Esophagus squamous epithelium (tissue), 5 donors: ENCODE results near the gene HIF1A. TPM values are rescaled to one million over a fixed set of nuclear protein-coding genes. Genes with fewer than 3 reads are reported as not detected.
A peak's percentile ranks its signal among the peaks of the same experiment; 100 is the strongest.

Experiments used
- DNase-seq: peaks from one replicate; lab custom pipeline; 2025; lab: John Stamatoyannopoulos, UW
- H3K27ac ChIP-seq, 4 donors: fragments of 200-600 bp; sonication (generic); one replicate each; pipeline ENCODE4 v1.5.1; 2016 to 2019; ENCODE audit warnings: mild to moderate bottlenecking in 1 of 4
- H3K27me3 ChIP-seq, 4 donors: fragments of 200-600 bp; sonication (generic); 1 replicate in 3 of 4; 2 replicates in 1 of 4; pipeline versions ENCODE4 v1.5.1 to v1.6.0; 2017 to 2021; ENCODE audit warnings: antibody characterized with exemption in 1 of 4
- H3K36me3 ChIP-seq, 3 donors: fragments of 200-600 bp; sonication (generic); one replicate each; pipeline ENCODE4 v1.5.1; 2016 to 2019
- H3K4me1 ChIP-seq, 3 donors: fragments of 200-600 bp; sonication (generic); one replicate each; pipeline ENCODE4 v1.5.1; 2017 to 2019
- H3K4me3 ChIP-seq, 4 donors: fragments of 200-600 bp; sonication (generic); 1 replicate in 3 of 4; 2 replicates in 1 of 4; pipeline ENCODE4 v1.5.1; 2016 to 2019; ENCODE audit warnings: mild to moderate bottlenecking in 2 of 4, moderate library complexity in 1 of 4
- H3K9me3 ChIP-seq, 3 donors: fragments of 200-600 bp; sonication (generic); one replicate each; pipeline ENCODE4 v1.5.1; 2016 to 2019
- CTCF ChIP-seq, 6 experiments: fragments of 450-650 bp in 4 of 6; fragments of 200-600 bp in 2 of 6; sonication (generic) in 2 of 6; IDR thresholded peaks; one replicate each; pipeline ENCODE4 v1.5.1; 2016 to 2019; ENCODE audit warnings: antibody characterized with exemption in 6 of 6, mild to moderate bottlenecking in 4 of 6, moderate library complexity in 4 of 6
- POLR2A ChIP-seq, 4 donors: fragments of 450-650 bp; IDR thresholded peaks; one replicate each; pipeline ENCODE4 v1.6.1; 2017; ENCODE audit warnings: antibody characterized with exemption in 4 of 4, mild to moderate bottlenecking in 4 of 4, moderate library complexity in 3 of 4
- WGBS, 2 donors: methylation state at CpG; one replicate each; pipeline ENCODE4 v1.1.5; 2018; 5-methylcytosine and 5-hydroxymethylcytosine counted together
- intact Hi-C: fragments of 100-400 bp; cut with DNase I; formaldehyde crosslinking; loops from one replicate; pipeline ENCODE4 v1.15.0; 2022
- total RNA-seq, 4 donors: library from RNA; depleted of rRNA; stranded (reverse); fragments of >200 nt; gene quantifications; one replicate each; pipeline ENCODE4 v1.1.0, GENCODE V29; 2016
- donor health status: DM: yes; HTN: yes; CAD: no.

The HIF1A gene
- total RNA-seq, 4 donors from 2014 or later = 108 to 199 (median 127) TPM

- TF ChIP-seq CTCF (IDR thresholded peaks at IDR 0.05) (no peak), POLR2A (IDR thresholded peaks at IDR 0.05) (peak in 3 of 4 donors; percentile 20 to 90 (median 86))
- Histone ChIP-seq H3K9me3 (no peaks in the 10 kb centered on the region), H3K27ac (peak within 1 kb of the TSS; percentile 80 to 96 (median 92)), H3K36me3 (peaks cover 0 to 1% (median 0%) of the 10 kb centered on the region in 3 donors), H3K27me3 (no peaks in the 10 kb centered on the region), H3K4me1 (peaks cover 0 to 49% (median 18%) of the 10 kb centered on the region in 3 donors), H3K4me3 (peak within 1 kb of the TSS; percentile 71 to 93 (median 81))
- intact Hi-C loops = no loop called here
- WGBS, 2 donors = 0 to 1% methylated on average over 31 to 32 of the region's 49 CpGs
- peak; percentile 83 for DNase-seq
Observed at GRCh38 chr14:61761959-61762786, 66.9 kb downstream of the HIF1A start, which contains the start of gene SNAPC1. SNAPC1 (plus strand) TSS chr14:61762420; CDS start chr14:61762461, 41 bp downstream.

GRCh38 chr14:61764342-61765122 lies 69.2 kb downstream of the HIF1A start:
- Histone ChIP-seq H3K27me3 (no peaks in the 10 kb centered on the region), H3K4me3 (peak overlapping the region; percentile 1 to 84 (median 36)), H3K27ac (peak overlapping the region; percentile 40 to 94 (median 86)), H3K9me3 (no peaks in the 10 kb centered on the region), H3K36me3 (peaks cover 0 to 25% (median 0%) of the 10 kb centered on the region in 3 donors), H3K4me1 (peaks cover 0 to 49% (median 18%) of the 10 kb centered on the region in 3 donors)
- TF ChIP-seq CTCF (IDR thresholded peaks at IDR 0.05) = no peak
- no peak for TF ChIP-seq POLR2A (IDR thresholded peaks at IDR 0.05)
- WGBS, 2 donors = 42 to 46% methylated on average over 5 of the region's 5 CpGs
- intact Hi-C loops = no loop called here
- DNase-seq = no peak

- peaks cover 0 to 49% (median 18%) of the 10 kb centered on the region in 3 donors for H3K4me1 ChIP-seq
- H3K27ac ChIP-seq = peak overlapping the region; percentile 40 to 94 (median 86)
- no peak for DNase-seq
- H3K4me3 ChIP-seq = peak overlapping the region; percentile 6 to 84 (median 12)
- peaks cover under 1 to 33% (median 5%) of the 10 kb centered on the region in 3 donors for H3K36me3 ChIP-seq
- WGBS, 2 donors = 42 to 52% methylated on average over 15 of the region's 15 CpGs
- no peaks in the 10 kb centered on the region for H3K9me3 ChIP-seq
- intact Hi-C loops = no loop called here
- H3K27me3 ChIP-seq = no peaks in the 10 kb centered on the region
- TF ChIP-seq POLR2A (IDR thresholded peaks at IDR 0.05) (peak in 1 of 4 donors; percentile 10), CTCF (IDR thresholded peaks at IDR 0.05) (no peak)
Observed at GRCh38 chr14:61765225-61765943, 70.1 kb downstream of the HIF1A start.

- Histone ChIP-seq H3K4me3 (peak overlapping the region in 3 of 4 donors; percentile 10 to 84 (median 15)), H3K4me1 (peaks cover 0 to 49% (median 18%) of the 10 kb centered on the region in 3 donors), H3K27me3 (no peaks in the 10 kb centered on the region), H3K9me3 (no peaks in the 10 kb centered on the region), H3K27ac (peak overlapping the region; percentile 40 to 94 (median 86)), H3K36me3 (peaks cover 5 to 41% (median 9%) of the 10 kb centered on the region in 3 donors)
- intact Hi-C loops = no loop called here
- no peak for DNase-seq
- TF ChIP-seq CTCF (IDR thresholded peaks at IDR 0.05) (no peak), POLR2A (IDR thresholded peaks at IDR 0.05) (no peak)
- 38 to 44% methylated on average over 5 of the region's 5 CpGs for WGBS, 2 donors
Observed at GRCh38 chr14:61766151-61766550, 70.8 kb downstream of the HIF1A start.
